HG03139 (cell line): ENCODE data around the gene GOT2.
"Not testable (repeated sequence)": the region's sequence is repeated elsewhere in the genome, so short reads cannot be mapped to it uniquely, and the experiment has no call there.

Experiments used
- ATAC-seq: cut with Tn5 transposase; IDR thresholded peaks from one replicate; pipeline ENCODE4 v1.9.1; 2021; ENCODE audit not compliant: unreplicated experiment

GOT2 gene

GRCh38 chr16:58723109-58723508, 11.0 kb downstream of the GOT2 start:
- ATAC-seq: no peak

GRCh38 chr16:58717994-58718393, 16.1 kb downstream of the GOT2 start:
- no peak for ATAC-seq

- ATAC-seq: no peak
Measured at GRCh38 chr16:58716468-58716867, 17.6 kb downstream of the GOT2 start.

GRCh38 chr16:58713742-58714141, 20.4 kb downstream of the GOT2 start:
- ATAC-seq: no peak

GRCh38 chr16:58709333-58709732, 24.8 kb downstream of the GOT2 start:
- peak; percentile 65 for ATAC-seq

GRCh38 chr16:58699151-58699550, 35.0 kb downstream of the GOT2 start:
- no peak for ATAC-seq

GRCh38 chr16:58695368-58695767, 38.7 kb downstream of the GOT2 start:
- ATAC-seq: no peak

- ATAC-seq: no peak
Measured at GRCh38 chr16:58692450-58692849, 41.7 kb downstream of the GOT2 start.

- ATAC-seq: not testable (repeated sequence)
Measured at GRCh38 chr16:58686985-58687706, 47.0 kb downstream of the GOT2 start.

GRCh38 chr16:58685084-58685449, 49.0 kb downstream of the GOT2 start:
- no peak for ATAC-seq

GRCh38 chr16:58684354-58685083, 49.6 kb downstream of the GOT2 start, which contains the start of gene SLC38A7:
SLC38A7 (minus strand) TSS chr16:58684770; CDS start chr16:58680126, 4,644 bp downstream.
- ATAC-seq: peak; percentile 98

- no peak for ATAC-seq
Measured at GRCh38 chr16:58684001-58684353, 50.1 kb downstream of the GOT2 start.

- no peak for ATAC-seq
Measured at GRCh38 chr16:58679763-58680162, 54.4 kb downstream of the GOT2 start.

- ATAC-seq: no peak
Measured at GRCh38 chr16:58678716-58679115, 55.4 kb downstream of the GOT2 start.

GRCh38 chr16:58678269-58678668, 55.8 kb downstream of the GOT2 start:
- ATAC-seq: no peak

GRCh38 chr16:58670946-58671583, 63.1 kb downstream of the GOT2 start:
- ATAC-seq: no peak

GRCh38 chr16:58670177-58670576, 63.9 kb downstream of the GOT2 start:
- no peak for ATAC-seq

GRCh38 chr16:58665200-58665599, 68.9 kb downstream of the GOT2 start:
- no peak for ATAC-seq

- peak; percentile 84 for ATAC-seq
Measured at GRCh38 chr16:58661199-58661830, 72.8 kb downstream of the GOT2 start.

GRCh38 chr16:58659911-58660310, 74.2 kb downstream of the GOT2 start:
- ATAC-seq: not testable (repeated sequence)

- ATAC-seq: no peak
Measured at GRCh38 chr16:58658796-58659211, 75.3 kb downstream of the GOT2 start.
